Natural killer cell (primary cell): ENCODE results near the gene CACNA2D3. TPM values are rescaled to one million over a fixed set of nuclear protein-coding genes. Genes with fewer than 3 reads are reported as not detected.

Source experiments
- ATAC-seq, 3 donors: fragments of 150-1000 bp in 2 of 3; fragments of 200-7000 bp in 1 of 3; cut with Tn5 transposase; 1 replicate in 1 of 3; 2 replicates in 2 of 3; pipeline ENCODE4 v1.10.0; 2021; ENCODE audit warnings: mild to moderate bottlenecking in 2 of 3, moderate library complexity in 2 of 3
- DNase-seq, 2 donors: peaks; one replicate each; pipeline versions ENCODE4 v3.0.0 to v3.0.0-alpha.2; 2013 to 2021; ENCODE audit warnings: mixed read lengths in 1 of 2
- H3K27ac ChIP-seq: one replicate; pipeline ENCODE4 v1.5.1; 2013; ENCODE audit warnings: mild to moderate bottlenecking, low read length
- H3K27me3 ChIP-seq: one replicate; pipeline ENCODE4 v1.6.1; 2013; ENCODE audit warnings: low read length; ENCODE audit not compliant: control insufficient read depth, insufficient read depth
- H3K36me3 ChIP-seq: one replicate; pipeline ENCODE4 v1.6.1; 2013; ENCODE audit warnings: low read length; ENCODE audit not compliant: control insufficient read depth, insufficient read depth
- H3K4me1 ChIP-seq: one replicate; pipeline ENCODE4 v1.6.1; 2013; ENCODE audit warnings: low read length; ENCODE audit not compliant: control insufficient read depth, insufficient read depth
- H3K4me3 ChIP-seq: one replicate; pipeline ENCODE4 v1.5.1; 2013; ENCODE audit warnings: low read length
- H3K9me3 ChIP-seq: one replicate; pipeline ENCODE4 v1.6.1; 2013; ENCODE audit warnings: low read length; ENCODE audit not compliant: control insufficient read depth, insufficient read depth
- H3K27ac Mint-ChIP-seq, 2 donors: one replicate each; pipeline ENCODE4 v1.8.0; 2022; ENCODE audit warnings: mild to moderate bottlenecking in 2 of 2, mixed read lengths in 2 of 2, moderate library complexity in 1 of 2
- H3K27me3 Mint-ChIP-seq, 2 donors: one replicate each; pipeline ENCODE4 v1.8.0; 2022; ENCODE audit warnings: low read depth in 2 of 2, mixed read lengths in 2 of 2
- H3K36me3 Mint-ChIP-seq: one replicate; pipeline ENCODE4 v1.8.0; 2022; ENCODE audit warnings: mixed read lengths
- H3K4me1 Mint-ChIP-seq, 2 donors: one replicate each; pipeline ENCODE4 v1.8.0; 2022; ENCODE audit warnings: mixed read lengths in 2 of 2
- H3K4me3 Mint-ChIP-seq: one replicate; pipeline ENCODE4 v1.8.0; 2022; ENCODE audit warnings: mild to moderate bottlenecking, moderate library complexity, mixed read lengths
- H3K9me3 Mint-ChIP-seq, 2 donors: one replicate each; pipeline ENCODE4 v1.8.0; 2022; ENCODE audit warnings: mixed read lengths in 2 of 2
- WGBS: methylation state at CpG from one replicate; pipeline ENCODE4 v1.1.7; 2013; ENCODE audit warnings: missing lambda C conversion rate; ENCODE audit not compliant: insufficient coverage; 5-methylcytosine and 5-hydroxymethylcytosine counted together
- intact Hi-C: fragments of 100-400 bp; cut with micrococcal nuclease; formaldehyde crosslinking; loops from one replicate; pipeline ENCODE4 v1.14.2; 2022
- total RNA-seq, 4 donors: library from RNA; stranded (reverse); fragments of 120-200 nt in 1 of 4; gene quantifications; one replicate each; pipeline versions ENCODE4 v1.2.3 to v1.2.4, GENCODE V29; 2013 to 2022
- TF ChIP-seq, protein P1 (sequence below): fragments of 200-600 bp; IDR thresholded peaks from one replicate; pipeline ENCODE4 v1.8.0; 2022; ENCODE audit warnings: antibody characterized with exemption

The CACNA2D3 gene
- total RNA-seq, 3 donors from 2014 or later (not counting 1 experiment from before 2014, with no cell fraction given), result 0.49 TPM; not detected in 2

DNA sequence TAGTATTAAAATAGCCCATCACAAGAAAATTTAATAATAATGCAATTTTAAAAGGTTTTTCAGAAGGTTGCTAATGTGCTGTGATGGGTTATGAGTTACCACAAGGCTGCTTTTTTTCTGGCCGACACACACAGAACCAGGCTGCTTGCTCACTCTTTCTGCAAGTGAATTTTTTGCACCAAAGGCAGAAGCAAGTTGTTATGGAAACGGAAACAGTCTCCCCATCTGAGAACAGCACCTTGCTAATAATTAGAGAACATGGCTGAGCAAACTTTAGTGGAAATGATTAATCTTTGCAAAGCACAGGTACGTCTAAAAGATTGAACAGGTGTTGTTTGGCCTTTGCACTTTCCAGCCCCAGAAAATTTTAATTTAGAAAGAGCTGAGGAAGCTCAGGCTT is 51.0 kb downstream of the CACNA2D3 start:
- Histone ChIP-seq H3K36me3 (no peaks in the 10 kb centered on the region), H3K9me3 (no peaks in the 10 kb centered on the region), H3K4me1 (no peaks in the 10 kb centered on the region), H3K27me3 (no peaks in the 10 kb centered on the region), H3K27ac (no peak overlapping the region), H3K4me3 (no peak overlapping the region)
- Mint-ChIP-seq H3K27me3 (no peaks in the 10 kb centered on the region), H3K36me3 (no peaks in the 10 kb centered on the region), H3K4me1 (no peaks in the 10 kb centered on the region), H3K9me3 (peaks cover 0 to 2% of the 10 kb centered on the region in 2 donors), H3K4me3 (no peak overlapping the region), H3K27ac (no peak overlapping the region)
- TF ChIP-seq, protein P1, sequence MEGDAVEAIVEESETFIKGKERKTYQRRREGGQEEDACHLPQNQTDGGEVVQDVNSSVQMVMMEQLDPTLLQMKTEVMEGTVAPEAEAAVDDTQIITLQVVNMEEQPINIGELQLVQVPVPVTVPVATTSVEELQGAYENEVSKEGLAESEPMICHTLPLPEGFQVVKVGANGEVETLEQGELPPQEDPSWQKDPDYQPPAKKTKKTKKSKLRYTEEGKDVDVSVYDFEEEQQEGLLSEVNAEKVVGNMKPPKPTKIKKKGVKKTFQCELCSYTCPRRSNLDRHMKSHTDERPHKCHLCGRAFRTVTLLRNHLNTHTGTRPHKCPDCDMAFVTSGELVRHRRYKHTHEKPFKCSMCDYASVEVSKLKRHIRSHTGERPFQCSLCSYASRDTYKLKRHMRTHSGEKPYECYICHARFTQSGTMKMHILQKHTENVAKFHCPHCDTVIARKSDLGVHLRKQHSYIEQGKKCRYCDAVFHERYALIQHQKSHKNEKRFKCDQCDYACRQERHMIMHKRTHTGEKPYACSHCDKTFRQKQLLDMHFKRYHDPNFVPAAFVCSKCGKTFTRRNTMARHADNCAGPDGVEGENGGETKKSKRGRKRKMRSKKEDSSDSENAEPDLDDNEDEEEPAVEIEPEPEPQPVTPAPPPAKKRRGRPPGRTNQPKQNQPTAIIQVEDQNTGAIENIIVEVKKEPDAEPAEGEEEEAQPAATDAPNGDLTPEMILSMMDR, result no peak
- no peak for ATAC-seq
- no peak for DNase-seq
- WGBS, result 89% methylated on average over 2 of the region's 3 CpGs
- intact Hi-C loops, result no loop called here

DNA sequence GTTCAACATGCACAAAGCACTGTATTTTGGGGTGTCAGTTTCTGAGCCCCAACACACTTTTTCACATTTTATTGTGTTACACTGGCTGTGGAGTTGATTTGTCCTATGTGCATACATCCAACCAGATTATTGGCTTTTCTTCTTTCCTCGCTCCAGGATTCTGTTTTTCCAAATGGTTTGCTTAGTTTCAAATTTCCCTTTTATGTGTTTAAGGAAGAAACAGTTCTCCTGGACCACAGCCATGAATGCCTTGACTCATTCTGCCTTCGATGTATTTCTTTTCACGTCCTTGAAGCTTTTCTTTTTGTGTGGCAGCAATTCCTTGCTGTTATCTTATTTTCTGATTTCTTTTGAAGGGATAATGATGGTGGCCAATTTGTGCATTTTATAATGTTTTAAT is 53.8 kb downstream of the CACNA2D3 start:
- Mint-ChIP-seq H3K27ac (no peak overlapping the region), H3K9me3 (no peaks in the 10 kb centered on the region), H3K4me3 (no peak overlapping the region), H3K36me3 (no peaks in the 10 kb centered on the region), H3K4me1 (no peaks in the 10 kb centered on the region), H3K27me3 (no peaks in the 10 kb centered on the region)
- WGBS, result 85% methylated on average over 3 of the region's 3 CpGs
- intact Hi-C loops, result no loop called here
- ATAC-seq (no peak), DNase-seq (no peak)
- H3K4me1 ChIP-seq, result no peaks in the 10 kb centered on the region
- H3K36me3 ChIP-seq, result no peaks in the 10 kb centered on the region
- no peaks in the 10 kb centered on the region for H3K9me3 ChIP-seq
- no peak overlapping the region for H3K4me3 ChIP-seq
- TF ChIP-seq, protein P1, result no peak
- no peaks in the 10 kb centered on the region for H3K27me3 ChIP-seq
- no peak overlapping the region for H3K27ac ChIP-seq

DNA sequence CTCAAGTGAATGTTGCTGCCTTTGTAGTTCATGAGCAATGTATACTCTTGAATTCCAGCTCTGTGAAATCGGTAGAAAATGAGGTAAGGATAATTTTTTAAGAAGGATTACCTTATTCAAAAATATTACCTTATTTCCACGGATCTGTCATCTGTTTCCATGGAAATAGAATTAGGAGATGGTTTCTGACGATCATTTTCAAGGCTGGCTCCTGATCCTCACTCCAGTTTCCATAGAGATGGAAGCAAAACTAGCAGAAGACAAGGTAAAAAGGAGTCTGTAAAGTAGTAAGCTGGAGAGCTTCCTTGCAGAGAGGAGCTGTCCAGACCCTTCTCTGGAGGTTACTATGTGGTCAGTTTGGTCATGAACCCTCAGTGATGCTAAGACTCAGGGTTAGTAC is 55.5 kb downstream of the CACNA2D3 start:
- WGBS, result 44% methylated on average over 2 of the region's 3 CpGs
- Mint-ChIP-seq H3K4me3 (no peak overlapping the region), H3K36me3 (no peaks in the 10 kb centered on the region), H3K27ac (no peak overlapping the region), H3K9me3 (no peaks in the 10 kb centered on the region), H3K4me1 (no peaks in the 10 kb centered on the region), H3K27me3 (no peaks in the 10 kb centered on the region)
- H3K27ac ChIP-seq, result no peak overlapping the region
- H3K4me1 ChIP-seq, result no peaks in the 10 kb centered on the region
- H3K36me3 ChIP-seq, result no peaks in the 10 kb centered on the region
- no peaks in the 10 kb centered on the region for H3K9me3 ChIP-seq
- no peak for DNase-seq
- intact Hi-C loops, result no loop called here
- no peaks in the 10 kb centered on the region for H3K27me3 ChIP-seq
- ATAC-seq, result no peak
- TF ChIP-seq, protein P1, result no peak
- no peak overlapping the region for H3K4me3 ChIP-seq

DNA sequence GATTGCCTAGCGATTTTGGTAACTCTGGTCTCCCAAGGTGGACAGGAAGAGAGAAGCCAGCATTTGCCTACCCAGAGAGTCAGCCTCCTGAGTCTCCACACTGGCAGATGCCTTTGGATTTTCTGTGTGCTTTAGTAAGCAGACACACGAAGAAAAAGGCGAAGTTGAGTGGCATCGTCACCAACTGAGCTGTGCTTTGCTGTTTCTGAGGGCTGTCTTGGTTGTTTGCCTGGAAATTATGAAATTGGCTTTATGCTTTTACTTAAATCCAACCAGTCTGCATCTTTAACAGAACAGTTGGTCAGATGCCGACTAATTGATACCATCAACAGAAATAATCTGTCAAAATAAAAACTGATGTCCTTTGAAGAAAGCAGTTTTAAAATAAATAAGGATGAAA is 56.0 kb downstream of the CACNA2D3 start:
- no peaks in the 10 kb centered on the region for H3K4me1 Mint-ChIP-seq
- TF ChIP-seq, protein P1, result no peak
- H3K27me3 ChIP-seq, result no peaks in the 10 kb centered on the region
- no peaks in the 10 kb centered on the region for H3K27me3 Mint-ChIP-seq
- H3K27ac ChIP-seq, result no peak overlapping the region
- DNase-seq (no peak), ATAC-seq (no peak)
- H3K36me3 ChIP-seq, result no peaks in the 10 kb centered on the region
- H3K4me3 Mint-ChIP-seq, result no peak overlapping the region
- no peaks in the 10 kb centered on the region for H3K9me3 Mint-ChIP-seq
- 61% methylated on average over 4 of the region's 5 CpGs for WGBS
- H3K36me3 Mint-ChIP-seq, result no peaks in the 10 kb centered on the region
- H3K4me1 ChIP-seq, result no peaks in the 10 kb centered on the region
- no peak overlapping the region for H3K27ac Mint-ChIP-seq
- no peak overlapping the region for H3K4me3 ChIP-seq
- no peaks in the 10 kb centered on the region for H3K9me3 ChIP-seq
- intact Hi-C loops, result no loop called here
